WTC11 (cell line): ENCODE data around the gene MYL3. TPM values are rescaled to one million over a fixed set of nuclear protein-coding genes. Genes with fewer than 3 reads are reported as not detected.

Experiments used
- ATAC-seq: fragments of 200-7000 bp; cut with Tn5 transposase; 2 replicates; pipeline ENCODE4 v1.10.0; 2021; ENCODE audit warnings: mild to moderate bottlenecking, moderate library complexity
- CTCF ChIA-PET: fragments of 300-600 bp; sonication (Branson Sonifier 250); formaldehyde crosslinking; loops from one replicate; lab custom pipeline; 2021; ENCODE audit warnings: antibody characterized with exemption; lab: Charles Lee
- POLR2A ChIA-PET: fragments of 350-600 bp; sonication (Branson Sonifier 250); formaldehyde crosslinking; loops from one replicate; lab custom pipeline; 2021; ENCODE audit warnings: antibody characterized with exemption; lab: Charles Lee
- DNase-seq: peaks from one replicate; pipeline ENCODE4 v3.0.0; 2021; ENCODE audit warnings: low spot score
- H3K27ac Mint-ChIP-seq: 2 replicates; pipeline ENCODE4 v1.8.0; 2021; ENCODE audit warnings: mixed read lengths
- H3K27me3 Mint-ChIP-seq: 2 replicates; pipeline ENCODE4 v1.8.0; 2021; ENCODE audit warnings: low read depth, mild to moderate bottlenecking, moderate library complexity, mixed read lengths
- H3K36me3 Mint-ChIP-seq: 2 replicates; pipeline ENCODE4 v1.8.0; 2021; ENCODE audit warnings: mixed read lengths
- H3K4me1 Mint-ChIP-seq: 2 replicates; pipeline ENCODE4 v1.8.0; 2022; ENCODE audit warnings: mixed read lengths
- H3K4me3 Mint-ChIP-seq: 2 replicates; pipeline ENCODE4 v1.8.0; 2021; ENCODE audit warnings: mild to moderate bottlenecking, moderate library complexity, mixed read lengths
- H3K9me3 Mint-ChIP-seq: 2 replicates; pipeline ENCODE4 v1.8.0; 2021; ENCODE audit warnings: mixed read lengths
- CREM ChIP-seq: sonication (generic); formaldehyde crosslinking; IDR thresholded peaks from 2 replicates; pipeline ENCODE4 v1.8.1; 2022; ENCODE audit warnings: mild to moderate bottlenecking, missing genetic modification reagents, moderate library complexity
- ERG ChIP-seq: fragments of 250-450 bp; sonication (Bioruptor Pico); IDR thresholded peaks from 2 replicates; pipeline ENCODE4 v1.8.0; 2021; ENCODE audit warnings: mild to moderate bottlenecking
- FOXJ3 ChIP-seq: sonication (generic); formaldehyde crosslinking; IDR thresholded peaks from 2 replicates; pipeline ENCODE4 v1.9.0; 2021; ENCODE audit warnings: missing genetic modification reagents, mild to moderate bottlenecking, borderline replicate concordance
- FOXP1 ChIP-seq: sonication (generic); formaldehyde crosslinking; IDR thresholded peaks from 2 replicates; pipeline ENCODE4 v1.8.0; 2022; ENCODE audit warnings: missing genetic modification reagents, mild to moderate bottlenecking, moderate library complexity, borderline replicate concordance
- HMGA2 ChIP-seq: fragments of 250-450 bp; sonication (Bioruptor Pico); IDR thresholded peaks from 2 replicates; pipeline ENCODE4 v1.4.0; 2021; ENCODE audit warnings: mild to moderate bottlenecking, moderate library complexity
- JAZF1 ChIP-seq: fragments of 250-450 bp; sonication (Bioruptor Pico); IDR thresholded peaks from 2 replicates; pipeline ENCODE4 v1.9.0; 2021; ENCODE audit warnings: moderate library complexity, mild to moderate bottlenecking, inconsistent platforms
- NFYB ChIP-seq: sonication (generic); formaldehyde crosslinking; conservative IDR thresholded peaks from 2 replicates; pipeline ENCODE4 v1.8.0; 2022; ENCODE audit warnings: low read depth, missing genetic modification reagents
- NR1H2 ChIP-seq: sonication (generic); formaldehyde crosslinking; IDR thresholded peaks from 2 replicates; pipeline ENCODE4 v1.9.0; 2021; ENCODE audit warnings: mild to moderate bottlenecking, moderate library complexity, missing genetic modification reagents
- ZMAT4 ChIP-seq: fragments of 250-450 bp; sonication (Bioruptor Pico); IDR thresholded peaks from 2 replicates; pipeline ENCODE4 v1.9.0; 2021; ENCODE audit warnings: mild to moderate bottlenecking
- ZNF121 ChIP-seq: sonication (generic); formaldehyde crosslinking; IDR thresholded peaks from 2 replicates; pipeline ENCODE4 v1.8.0; 2023; ENCODE audit warnings: missing genetic modification reagents
- total RNA-seq: library from RNA; stranded (reverse); gene quantifications from 3 replicates; pipeline ENCODE4 v1.2.3, GENCODE V29; 2021
- TF ChIP-seq, protein P1 (sequence below): sonication (generic); formaldehyde crosslinking; IDR thresholded peaks from 2 replicates; pipeline ENCODE4 v1.8.1; 2023; ENCODE audit warnings: mild to moderate bottlenecking, missing genetic modification reagents, moderate library complexity
- TF ChIP-seq, protein P2 (sequence below): sonication (generic); formaldehyde crosslinking; IDR thresholded peaks from 2 replicates; pipeline ENCODE4 v1.8.1; 2023; ENCODE audit warnings: mild to moderate bottlenecking, missing genetic modification reagents, moderate library complexity
- TF ChIP-seq, protein P3 (sequence below): sonication (generic); formaldehyde crosslinking; conservative IDR thresholded peaks from 2 replicates; pipeline ENCODE4 v1.8.1; 2023; ENCODE audit warnings: mild to moderate bottlenecking, low read depth, missing genetic modification reagents, moderate library complexity

MYL3 gene
- total RNA-seq, 1 experiment from 2014 or later: 0.31 TPM

DNA sequence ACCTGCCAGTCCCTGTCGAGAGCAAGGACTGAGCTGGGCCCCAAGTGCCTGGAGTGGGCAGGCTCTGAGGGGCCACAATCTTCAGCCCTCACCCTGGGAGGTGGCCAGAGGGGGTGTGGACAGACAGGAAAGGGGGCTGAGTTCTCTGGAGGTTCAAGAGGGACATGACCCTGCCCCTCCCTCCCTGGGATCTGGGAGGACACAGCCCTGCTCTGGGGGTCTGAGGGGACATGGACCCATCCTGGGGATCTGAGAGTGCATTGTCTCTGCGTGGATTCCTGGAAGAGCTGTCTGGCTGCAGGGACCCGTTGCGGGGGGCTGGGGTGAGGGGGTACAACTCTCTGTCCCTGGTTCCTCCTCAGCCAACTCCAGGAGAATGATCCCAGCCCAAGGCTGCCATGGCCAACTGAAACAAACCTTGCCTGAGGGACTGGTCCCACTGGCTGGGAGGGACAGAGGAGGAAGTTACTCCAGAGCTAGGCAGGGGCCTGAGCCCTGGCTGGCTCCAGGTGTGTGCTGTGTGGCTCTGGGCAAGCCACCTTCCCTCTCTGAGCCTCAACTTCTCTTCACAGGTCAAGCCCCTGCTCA, 43.3 kb upstream of the MYL3 start:
- CTCF ChIA-PET: interaction anchor here (0.8 kb wide), 1 partner anchor 8 kb away, joined by 4 read pairs; no protein-coding TSS in a partner anchor
- no peak for TF ChIP-seq ZMAT4 (CRISPR knock-in tag)
- TF ChIP-seq, protein P1, sequence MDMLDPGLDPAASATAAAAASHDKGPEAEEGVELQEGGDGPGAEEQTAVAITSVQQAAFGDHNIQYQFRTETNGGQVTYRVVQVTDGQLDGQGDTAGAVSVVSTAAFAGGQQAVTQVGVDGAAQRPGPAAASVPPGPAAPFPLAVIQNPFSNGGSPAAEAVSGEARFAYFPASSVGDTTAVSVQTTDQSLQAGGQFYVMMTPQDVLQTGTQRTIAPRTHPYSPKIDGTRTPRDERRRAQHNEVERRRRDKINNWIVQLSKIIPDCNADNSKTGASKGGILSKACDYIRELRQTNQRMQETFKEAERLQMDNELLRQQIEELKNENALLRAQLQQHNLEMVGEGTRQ: no peak
- TF ChIP-seq, all 79 proteins: peak for 0

DNA sequence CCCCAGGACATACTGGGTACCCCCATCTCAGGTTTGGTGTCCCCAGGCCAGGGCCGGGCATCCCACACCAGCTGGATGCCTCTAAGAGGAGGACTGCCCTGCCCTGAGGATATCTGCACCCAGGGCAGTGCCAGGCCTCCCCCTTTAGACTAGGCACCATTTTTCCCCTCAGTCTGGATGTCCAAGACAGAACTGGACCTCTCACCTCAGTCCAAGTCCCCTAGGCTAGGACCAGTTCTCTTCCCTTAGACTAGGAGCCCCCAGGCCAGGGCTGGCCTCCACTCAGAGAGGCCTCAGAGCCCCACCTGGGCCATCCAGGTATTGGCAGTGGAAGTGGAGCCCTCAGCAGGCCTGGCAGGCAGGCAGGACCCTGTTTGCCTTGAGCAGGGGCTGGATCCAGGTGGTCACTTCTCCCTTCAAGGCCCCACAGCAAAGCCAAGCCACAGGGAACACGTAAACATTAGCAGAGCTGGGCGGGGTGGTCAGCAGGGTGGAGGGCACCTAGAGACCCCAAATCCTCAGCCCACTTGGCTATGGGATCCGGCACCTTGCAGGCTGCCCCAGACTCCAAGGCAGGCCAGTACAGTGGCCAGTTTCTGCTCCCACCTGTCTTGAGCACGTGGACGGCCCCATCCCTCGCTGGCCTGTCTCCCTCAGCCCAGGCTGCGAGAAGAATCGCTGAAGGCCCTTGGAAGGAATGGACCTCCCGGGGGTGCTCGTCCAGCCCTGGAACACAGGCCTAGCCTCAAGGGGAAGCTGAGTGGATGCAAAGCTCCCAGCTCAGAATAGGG, 42.6 kb upstream of the MYL3 start:
- TF ChIP-seq JAZF1 (CRISPR knock-in tag): no peak
- no peak for TF ChIP-seq NR1H2 (CRISPR knock-in tag)
- TF ChIP-seq, protein P2, sequence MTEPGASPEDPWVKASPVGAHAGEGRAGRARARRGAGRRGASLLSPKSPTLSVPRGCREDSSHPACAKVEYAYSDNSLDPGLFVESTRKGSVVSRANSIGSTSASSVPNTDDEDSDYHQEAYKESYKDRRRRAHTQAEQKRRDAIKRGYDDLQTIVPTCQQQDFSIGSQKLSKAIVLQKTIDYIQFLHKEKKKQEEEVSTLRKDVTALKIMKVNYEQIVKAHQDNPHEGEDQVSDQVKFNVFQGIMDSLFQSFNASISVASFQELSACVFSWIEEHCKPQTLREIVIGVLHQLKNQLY (CRISPR knock-in tag): no peak
- TF ChIP-seq FOXP1 (CRISPR knock-in tag): no peak
- H3K36me3 Mint-ChIP-seq: no peaks in the 10 kb centered on the region
- no peaks in the 10 kb centered on the region for H3K9me3 Mint-ChIP-seq
- DNase-seq: no peak
- H3K27ac Mint-ChIP-seq: no peak overlapping the region
- no peak for ATAC-seq
- H3K4me3 Mint-ChIP-seq: no peak overlapping the region
- H3K27me3 Mint-ChIP-seq: no peaks in the 10 kb centered on the region
- POLR2A ChIA-PET: no interaction called here
- no peaks in the 10 kb centered on the region for H3K4me1 Mint-ChIP-seq
- CTCF ChIA-PET: interaction anchor here (0.8 kb wide), 1 partner anchor 8 kb away, joined by 4 read pairs; no protein-coding TSS in a partner anchor

More for the DNA sequence above, 43.3 kb upstream of the MYL3 start:
- Mint-ChIP-seq H3K27me3 (no peaks in the 10 kb centered on the region), H3K4me1 (no peaks in the 10 kb centered on the region), H3K27ac (no peak overlapping the region), H3K36me3 (no peaks in the 10 kb centered on the region), H3K4me3 (no peak overlapping the region), H3K9me3 (no peaks in the 10 kb centered on the region)
- POLR2A ChIA-PET: no interaction called here
- DNase-seq: no peak
- no peak for ATAC-seq

DNA sequence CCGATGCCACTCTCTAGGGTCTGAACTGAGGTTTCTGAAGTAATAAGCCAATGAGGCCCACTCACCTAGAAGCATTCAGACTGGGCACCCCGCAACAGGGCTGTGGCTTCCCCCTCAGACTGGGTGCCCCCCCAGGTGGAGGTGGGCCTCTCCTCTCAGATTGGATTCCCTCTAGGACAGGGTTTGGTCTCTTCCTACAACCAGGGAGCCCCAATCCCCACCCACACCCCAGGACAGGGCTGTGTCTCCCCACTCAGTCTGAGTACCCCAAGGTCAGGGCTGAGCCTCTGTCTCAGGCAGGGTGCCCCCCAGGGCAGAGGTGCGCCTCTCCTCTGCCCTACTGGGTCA, 41.9 kb upstream of the MYL3 start:
- CTCF ChIA-PET: interaction anchor here (1.3 to 1.4 kb wide), 2 partner anchors 210 to 416 kb away, joined by 3 read pairs; no protein-coding TSS in a partner anchor
- no peak for ATAC-seq
- DNase-seq: no peak
- Mint-ChIP-seq H3K36me3 (no peaks in the 10 kb centered on the region), H3K4me1 (no peaks in the 10 kb centered on the region), H3K9me3 (no peaks in the 10 kb centered on the region), H3K27me3 (no peaks in the 10 kb centered on the region; the same call in 1 of the 2 replicates), H3K27ac (no peak overlapping the region), H3K4me3 (no peak overlapping the region)
- no peak for TF ChIP-seq ZNF121 (CRISPR knock-in tag)
- no peak for TF ChIP-seq HMGA2
- TF ChIP-seq, protein P3, sequence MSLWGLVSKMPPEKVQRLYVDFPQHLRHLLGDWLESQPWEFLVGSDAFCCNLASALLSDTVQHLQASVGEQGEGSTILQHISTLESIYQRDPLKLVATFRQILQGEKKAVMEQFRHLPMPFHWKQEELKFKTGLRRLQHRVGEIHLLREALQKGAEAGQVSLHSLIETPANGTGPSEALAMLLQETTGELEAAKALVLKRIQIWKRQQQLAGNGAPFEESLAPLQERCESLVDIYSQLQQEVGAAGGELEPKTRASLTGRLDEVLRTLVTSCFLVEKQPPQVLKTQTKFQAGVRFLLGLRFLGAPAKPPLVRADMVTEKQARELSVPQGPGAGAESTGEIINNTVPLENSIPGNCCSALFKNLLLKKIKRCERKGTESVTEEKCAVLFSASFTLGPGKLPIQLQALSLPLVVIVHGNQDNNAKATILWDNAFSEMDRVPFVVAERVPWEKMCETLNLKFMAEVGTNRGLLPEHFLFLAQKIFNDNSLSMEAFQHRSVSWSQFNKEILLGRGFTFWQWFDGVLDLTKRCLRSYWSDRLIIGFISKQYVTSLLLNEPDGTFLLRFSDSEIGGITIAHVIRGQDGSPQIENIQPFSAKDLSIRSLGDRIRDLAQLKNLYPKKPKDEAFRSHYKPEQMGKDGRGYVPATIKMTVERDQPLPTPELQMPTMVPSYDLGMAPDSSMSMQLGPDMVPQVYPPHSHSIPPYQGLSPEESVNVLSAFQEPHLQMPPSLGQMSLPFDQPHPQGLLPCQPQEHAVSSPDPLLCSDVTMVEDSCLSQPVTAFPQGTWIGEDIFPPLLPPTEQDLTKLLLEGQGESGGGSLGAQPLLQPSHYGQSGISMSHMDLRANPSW: no peak
- TF ChIP-seq ERG (CRISPR knock-in tag): no peak
- no peak for TF ChIP-seq CREM
- no peak for TF ChIP-seq NFYB
- no peak for TF ChIP-seq FOXJ3
- no peak for TF ChIP-seq JAZF1 (CRISPR knock-in tag)
- POLR2A ChIA-PET: no interaction called here
